NCI-H446 (cell line): ENCODE results near the gene FAM177A1.
"Not testable (repeated sequence)": the region's sequence is repeated elsewhere in the genome, so short reads cannot be mapped to it uniquely, and the experiment has no call there.

Experiments used
- DNase-seq, 2 experiments: peaks; one replicate each; lab custom pipeline; 2025; lab: John Stamatoyannopoulos, UW

FAM177A1 gene

GRCh38 chr14:35046048-35046750, at the start of gene FAM177A1:
FAM177A1 (plus strand) TSS chr14:35046272; CDS start chr14:35046464, 192 bp downstream.
- DNase-seq = peak; percentile 95 to 98

DNA sequence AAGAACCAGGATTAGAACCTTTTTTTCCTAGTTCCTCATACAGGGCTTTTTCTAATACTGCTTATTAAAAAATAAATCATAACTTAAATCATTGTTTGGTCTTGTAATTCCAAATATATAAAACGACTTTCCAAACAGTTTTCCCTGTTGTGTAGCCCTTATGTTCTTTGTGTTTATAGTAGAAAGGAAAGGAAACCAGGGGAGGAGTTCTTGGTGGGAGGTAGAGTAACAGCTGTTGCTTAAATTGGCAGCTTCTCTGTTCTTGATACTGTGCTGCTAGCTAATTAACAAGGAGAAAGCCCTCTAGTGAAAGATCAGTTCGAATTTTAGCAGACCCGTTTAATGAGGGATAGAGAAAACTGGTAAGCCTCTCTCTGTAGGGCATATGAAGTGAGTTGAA, 48.3 kb upstream of the FAM177A1 start:
- peak; percentile 19 to 41 for DNase-seq

DNA sequence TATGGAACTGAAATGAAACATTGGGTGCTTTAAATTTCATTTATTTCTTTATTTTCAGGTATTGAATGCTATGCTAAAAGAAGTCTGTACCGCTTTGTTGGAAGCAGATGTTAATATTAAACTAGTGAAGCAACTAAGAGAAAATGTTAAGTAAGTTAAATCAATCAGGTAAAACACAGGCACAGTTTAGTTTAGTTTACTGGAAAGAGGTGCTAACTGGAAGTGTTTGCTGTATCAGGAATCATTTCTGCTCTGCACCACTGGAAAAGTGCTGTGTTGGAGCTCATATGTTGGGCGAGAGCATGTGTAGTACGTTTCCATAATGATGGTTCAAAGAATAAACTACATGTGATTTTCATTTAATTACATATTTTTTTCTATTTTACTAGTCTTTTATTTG, 46.6 kb upstream of the FAM177A1 start:
- no peak for DNase-seq

DNA sequence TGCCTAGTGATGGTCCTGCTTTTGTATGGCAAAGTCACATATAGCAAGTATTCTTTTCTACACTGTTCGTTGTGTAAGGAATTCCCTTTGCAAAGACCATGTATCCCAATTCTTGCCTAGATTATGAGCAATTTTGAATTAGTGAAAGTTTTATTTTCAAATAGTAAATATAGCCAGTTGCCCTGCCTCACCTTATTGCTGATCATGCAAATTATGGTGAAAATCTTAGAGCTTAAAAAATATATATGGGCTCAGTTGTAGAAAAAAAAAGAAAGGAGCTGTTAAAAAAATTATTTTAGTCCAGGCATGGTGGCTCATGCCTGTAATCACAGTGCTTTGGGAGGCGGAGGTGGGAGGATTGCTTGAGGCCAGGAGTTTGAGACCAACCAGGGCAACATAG, 44.5 kb upstream of the FAM177A1 start:
- DNase-seq = no peak

DNA sequence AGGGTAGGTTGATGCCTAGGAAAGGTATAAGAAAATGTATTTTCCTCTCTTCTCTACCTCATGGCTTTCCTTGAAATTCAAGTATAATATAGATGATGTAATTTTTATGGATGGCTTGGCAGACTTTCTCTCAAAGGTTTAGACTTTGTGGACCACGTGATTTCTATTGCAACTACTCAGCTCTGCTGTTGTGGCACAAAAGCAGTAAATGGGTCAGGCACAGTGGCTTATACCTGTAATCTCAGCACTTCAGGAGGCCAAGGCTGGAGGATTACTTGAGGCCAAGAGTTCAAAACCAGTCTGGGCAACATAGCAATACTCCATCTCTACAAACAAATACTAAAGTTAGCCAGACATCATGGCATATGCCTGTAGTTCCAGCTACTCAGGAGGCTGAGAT, 41.2 kb upstream of the FAM177A1 start:
- no peak for DNase-seq

GRCh38 chr14:35016568-35016967, 29.5 kb upstream of the FAM177A1 start:
- DNase-seq = no peak

DNA sequence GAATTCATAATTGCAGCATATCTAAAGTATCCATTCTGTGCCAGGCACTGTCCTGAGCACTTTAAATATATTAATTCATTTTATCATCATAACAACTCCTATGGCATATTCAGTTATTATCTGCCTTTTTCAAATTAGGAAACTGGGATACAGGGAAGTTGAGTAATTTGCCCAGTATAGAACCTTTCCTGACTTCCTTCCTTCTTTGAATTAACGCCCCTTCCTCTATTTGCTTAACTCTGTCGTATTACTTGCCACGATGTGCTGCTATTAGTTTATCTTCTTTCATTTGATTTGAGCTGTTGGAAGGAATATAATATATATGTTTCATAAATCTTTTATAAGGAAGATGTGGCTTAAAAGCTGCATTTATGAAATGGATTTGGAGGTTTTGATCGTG, 25.4 kb upstream of the FAM177A1 start:
- no peak for DNase-seq

GRCh38 chr14:35028435-35028834, 17.6 kb upstream of the FAM177A1 start:
- DNase-seq = no peak

DNA sequence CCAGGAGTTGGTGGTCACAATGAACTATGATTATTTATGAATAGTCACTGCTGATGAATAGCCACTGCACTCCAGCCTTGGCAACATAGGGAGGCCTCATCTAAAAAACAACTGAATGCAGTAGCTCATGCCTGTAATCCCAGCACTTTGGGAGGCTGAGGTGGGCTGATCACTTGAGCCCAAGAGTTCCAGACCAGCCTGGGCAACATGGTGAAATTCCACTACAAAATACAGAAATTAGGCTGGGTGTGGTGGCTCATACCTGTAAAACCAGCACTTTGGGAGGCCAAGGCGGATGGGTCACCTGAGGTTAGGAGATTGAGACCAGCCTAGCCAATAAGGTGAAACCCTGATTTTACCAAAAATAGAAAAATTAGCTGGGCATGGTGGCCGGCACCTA, 13.5 kb upstream of the FAM177A1 start:
- no peak for DNase-seq

DNA sequence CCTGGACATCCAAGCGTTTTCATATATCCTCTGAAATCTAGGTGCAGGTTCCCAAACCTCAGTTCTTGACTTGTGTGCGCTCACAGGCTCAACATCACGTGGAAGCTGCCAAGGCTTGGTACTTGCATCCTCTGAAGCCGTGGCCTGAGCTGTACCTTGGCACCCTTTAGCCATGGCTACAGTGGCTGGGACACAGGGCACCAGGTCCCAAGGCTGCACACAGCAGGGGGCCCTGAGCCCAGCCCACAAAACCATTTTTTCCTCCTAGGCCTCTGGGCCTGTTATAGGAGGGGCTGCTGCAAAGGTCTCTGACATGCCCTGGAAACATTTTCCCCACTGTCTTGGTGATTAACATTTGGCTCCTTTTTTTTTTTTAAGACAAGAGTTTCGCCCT, 11.6 kb upstream of the FAM177A1 start:
- DNase-seq = no peak

DNA sequence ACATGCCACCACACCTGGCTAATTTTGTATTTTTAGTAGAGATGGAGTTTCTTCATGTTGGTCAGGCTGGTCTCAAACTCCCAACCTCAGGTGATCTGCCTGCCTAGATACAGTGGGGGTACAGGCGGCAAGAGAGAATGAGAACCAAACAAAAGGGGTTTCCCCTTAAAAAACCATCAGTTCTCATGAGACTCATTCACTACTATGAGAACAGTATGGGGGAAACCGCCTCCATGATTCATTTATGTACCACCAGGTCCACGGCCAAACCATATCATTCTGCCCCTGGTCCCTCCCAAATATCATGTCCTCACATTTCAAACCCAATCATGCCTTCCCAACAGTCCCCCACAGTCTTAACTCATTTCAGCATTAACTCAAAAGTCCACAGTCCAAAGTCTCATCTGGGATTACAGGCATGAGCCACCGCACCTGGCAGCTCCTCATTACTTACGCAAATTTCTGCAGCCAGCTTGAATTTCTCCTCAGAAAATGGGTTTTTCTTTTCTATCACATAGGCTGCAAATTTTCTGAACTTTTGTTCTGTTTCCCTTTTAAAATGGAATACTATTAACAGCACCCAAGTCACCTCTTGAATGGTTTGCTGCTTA, 11.0 kb upstream of the FAM177A1 start:
- not testable (repeated sequence) for DNase-seq

DNA sequence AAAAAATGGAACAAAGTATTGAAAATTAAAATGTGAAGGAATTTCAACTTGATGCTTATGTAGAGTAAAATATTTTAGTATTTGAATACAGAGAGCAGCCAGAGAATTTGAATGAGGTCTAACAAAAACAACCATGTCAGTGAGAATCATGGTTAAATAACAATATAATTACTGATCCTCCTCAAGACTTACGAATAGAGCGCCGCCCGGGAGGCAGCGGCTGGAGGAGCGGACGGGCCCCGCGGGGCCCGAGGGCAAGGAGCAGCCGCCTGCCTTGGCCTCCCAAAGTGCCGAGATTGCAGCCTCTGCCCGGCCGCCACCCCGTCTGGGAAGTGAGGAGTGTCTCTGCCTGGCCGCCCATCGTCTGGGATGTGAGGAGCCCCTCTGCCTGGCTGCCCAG, 7.8 kb upstream of the FAM177A1 start:
- DNase-seq = not testable (repeated sequence)

GRCh38 chr14:35042632-35043031, 3.4 kb upstream of the FAM177A1 start:
- DNase-seq = no peak

DNA sequence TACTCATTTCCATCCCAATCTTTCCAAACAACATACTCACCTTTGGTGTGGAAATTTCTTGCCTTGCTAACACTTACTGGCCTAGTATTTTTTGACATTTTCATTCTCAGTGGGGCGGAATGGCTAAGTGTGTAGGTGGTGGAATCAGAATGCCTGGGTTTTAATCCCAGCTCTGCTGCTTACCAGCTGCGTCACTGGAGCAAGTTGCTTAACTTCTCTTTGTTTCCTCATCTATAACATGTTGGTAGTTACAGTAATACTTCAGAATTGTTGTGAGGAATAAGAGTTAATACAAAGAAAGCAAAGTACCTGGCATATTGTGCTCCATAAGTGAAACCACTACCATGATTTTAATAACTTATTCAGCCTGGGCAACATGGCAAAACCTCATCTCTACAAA, 3.0 kb upstream of the FAM177A1 start:
- no peak for DNase-seq

DNA sequence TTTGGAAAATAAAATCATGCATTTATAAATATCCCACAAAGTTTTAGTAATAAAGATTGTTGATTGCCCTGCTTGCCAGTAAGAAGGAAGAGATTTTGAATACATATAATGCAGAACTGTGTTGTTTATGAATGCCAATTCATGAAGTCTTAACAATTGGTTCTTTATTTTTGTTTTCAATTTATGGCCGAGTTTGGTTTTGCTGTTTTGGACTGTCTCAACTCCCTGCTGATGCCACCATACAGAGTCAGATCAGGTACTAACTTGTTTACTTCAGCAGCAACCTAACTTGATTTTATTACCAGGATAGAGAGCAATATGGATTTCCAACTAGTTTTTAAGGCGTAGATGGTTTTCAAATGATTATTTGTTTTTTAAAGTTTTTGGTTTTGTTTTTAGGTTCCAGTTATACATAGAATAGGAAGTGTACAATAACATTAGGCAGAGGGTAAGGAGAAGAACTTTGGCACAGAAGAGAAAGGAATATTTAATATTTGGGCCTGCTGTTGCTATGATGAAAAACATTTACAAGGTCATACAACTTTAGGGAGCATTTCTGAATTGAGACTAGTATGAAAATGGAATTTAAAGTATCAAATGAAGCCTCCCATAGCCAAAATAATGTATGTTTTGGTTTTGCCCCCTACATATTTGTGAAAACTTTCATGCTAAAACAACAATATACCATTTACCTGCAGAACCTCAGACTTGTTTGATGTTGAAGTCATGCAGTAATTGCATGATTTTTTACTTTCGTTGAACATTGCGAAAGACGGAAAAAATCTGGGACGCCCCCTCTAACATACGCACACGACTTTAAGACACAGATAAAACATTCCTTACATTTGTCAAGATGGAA, 904 bp upstream of the FAM177A1 start:
- no peak for DNase-seq

DNA sequence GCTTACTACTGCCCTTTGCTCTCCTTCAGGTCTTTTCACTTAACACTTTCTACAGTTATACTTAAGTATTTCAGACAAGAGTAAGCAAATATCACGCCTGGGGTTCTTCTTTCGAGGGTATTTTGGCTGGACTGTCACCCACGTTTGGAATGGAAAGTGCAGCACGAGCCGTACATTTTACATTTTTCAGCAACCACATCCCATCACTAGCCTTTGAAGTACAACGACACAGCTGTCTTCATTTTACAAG, 349 bp upstream of the FAM177A1 start:
- DNase-seq = no peak

DNA sequence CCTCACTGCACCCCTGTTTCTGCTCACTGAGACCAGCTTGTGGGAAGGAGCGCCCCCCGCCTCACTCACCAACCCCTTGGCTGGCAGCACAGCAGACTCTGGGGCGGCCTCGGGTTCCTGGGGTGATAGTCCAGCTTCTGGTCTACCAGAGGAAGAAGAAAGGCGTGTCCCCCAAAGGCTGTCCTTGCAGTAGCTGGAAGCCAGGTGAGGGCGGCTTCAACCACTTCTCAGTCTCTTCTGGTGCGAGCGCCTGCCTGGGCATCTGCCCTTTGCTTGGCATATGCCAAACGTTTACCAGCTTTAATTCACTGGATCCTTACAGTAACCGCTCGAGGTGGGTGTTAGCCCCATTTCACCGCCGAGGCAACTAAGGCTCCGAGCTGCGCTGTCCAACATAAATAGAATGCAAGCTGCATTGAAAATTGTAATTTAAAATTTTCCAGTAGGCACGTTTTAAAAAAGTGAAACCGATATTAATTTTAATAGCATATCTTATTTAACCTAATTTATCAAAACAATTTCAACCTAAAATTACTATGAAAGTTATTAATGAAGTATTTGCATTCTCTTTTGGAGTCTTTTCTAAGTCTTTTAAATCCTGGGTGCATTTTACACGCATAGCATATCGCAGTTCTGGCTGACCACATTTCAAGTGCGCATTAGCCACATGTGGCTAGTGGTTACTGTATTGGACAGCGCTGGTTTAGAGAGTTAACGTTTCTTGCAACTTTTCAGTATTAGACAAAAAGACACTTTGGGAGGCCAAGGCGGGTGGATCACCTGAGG, 872 bp downstream of the FAM177A1 start:
- DNase-seq = peak in 1 of 2 experiments; percentile 47

DNA sequence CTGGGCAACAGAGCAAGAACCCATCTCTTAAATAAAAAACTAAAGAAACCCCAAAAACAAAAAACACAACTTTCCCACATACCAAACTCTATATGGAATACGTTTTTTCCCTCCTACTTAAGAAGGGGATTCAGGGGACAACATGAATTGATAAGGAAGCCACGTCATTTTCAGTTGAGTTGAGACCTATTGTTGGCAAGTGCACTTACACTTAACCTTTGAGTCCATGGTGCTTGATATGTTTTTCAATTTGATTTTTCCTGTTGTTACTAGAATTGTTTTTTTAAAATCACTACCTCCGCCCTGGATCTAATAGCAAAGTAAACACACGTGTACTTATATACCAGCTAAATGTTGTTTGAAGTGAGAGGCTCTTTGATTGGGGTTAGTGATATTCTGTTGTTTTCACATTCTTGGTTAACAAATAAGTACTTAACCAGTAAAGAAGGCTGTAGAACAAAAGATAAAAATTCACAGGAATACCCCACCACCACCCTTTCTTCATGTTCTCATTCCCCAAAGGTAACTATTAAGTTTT, 2.0 kb downstream of the FAM177A1 start:
- no peak for DNase-seq

DNA sequence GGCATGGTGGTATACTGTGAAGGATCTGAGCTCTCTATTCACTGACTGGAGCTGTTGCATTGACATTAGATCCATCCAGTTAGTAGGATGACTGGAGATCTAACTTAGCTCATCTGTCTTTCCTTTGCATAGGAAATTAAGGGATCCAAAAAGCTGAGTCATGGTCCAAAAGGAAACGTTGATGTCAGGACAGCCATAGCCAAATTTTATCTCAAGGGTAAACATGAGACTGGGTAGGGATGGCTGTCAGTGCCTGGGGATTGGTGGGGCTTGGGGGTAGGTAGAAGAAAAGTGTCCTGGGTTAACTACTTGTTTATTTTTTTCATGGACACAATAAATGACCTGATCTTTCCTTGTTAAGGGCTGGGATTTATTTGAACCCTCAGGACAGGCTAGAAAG, 4.6 kb downstream of the FAM177A1 start:
- peak in 1 of 2 experiments; percentile 43 for DNase-seq

GRCh38 chr14:35051796-35052195, 5.7 kb downstream of the FAM177A1 start:
- no peak for DNase-seq

DNA sequence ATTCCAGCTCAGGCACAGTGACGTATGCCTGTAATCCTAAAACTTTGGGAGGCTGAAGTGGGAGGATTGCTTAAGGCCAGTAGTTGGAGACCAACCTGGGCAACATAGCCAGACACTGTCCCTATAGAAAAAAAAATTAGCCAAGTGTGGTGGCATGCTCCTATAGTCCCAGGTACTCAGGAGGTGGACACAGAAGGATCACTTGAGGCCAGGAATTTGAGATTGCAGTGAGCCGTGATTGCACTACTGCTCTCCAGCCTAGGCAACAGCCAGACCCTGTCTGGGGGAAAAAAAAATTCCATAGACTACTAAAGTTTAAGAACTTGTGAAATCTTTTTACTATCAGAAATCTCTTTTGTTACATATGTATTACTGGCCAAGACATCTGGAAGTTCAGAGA, 6.6 kb downstream of the FAM177A1 start:
- no peak for DNase-seq

- not testable (repeated sequence) for DNase-seq
Observed at GRCh38 chr14:35061113-35061791, 15.2 kb downstream of the FAM177A1 start.
